HG03457 (cell line): ENCODE data around the gene MDK.

ENCODE experiments used
- ATAC-seq: cut with Tn5 transposase; IDR thresholded peaks from one replicate; pipeline ENCODE4 v1.9.1; 2021; ENCODE audit warnings: moderate number of reproducible peaks; ENCODE audit not compliant: unreplicated experiment

Gene MDK

DNA sequence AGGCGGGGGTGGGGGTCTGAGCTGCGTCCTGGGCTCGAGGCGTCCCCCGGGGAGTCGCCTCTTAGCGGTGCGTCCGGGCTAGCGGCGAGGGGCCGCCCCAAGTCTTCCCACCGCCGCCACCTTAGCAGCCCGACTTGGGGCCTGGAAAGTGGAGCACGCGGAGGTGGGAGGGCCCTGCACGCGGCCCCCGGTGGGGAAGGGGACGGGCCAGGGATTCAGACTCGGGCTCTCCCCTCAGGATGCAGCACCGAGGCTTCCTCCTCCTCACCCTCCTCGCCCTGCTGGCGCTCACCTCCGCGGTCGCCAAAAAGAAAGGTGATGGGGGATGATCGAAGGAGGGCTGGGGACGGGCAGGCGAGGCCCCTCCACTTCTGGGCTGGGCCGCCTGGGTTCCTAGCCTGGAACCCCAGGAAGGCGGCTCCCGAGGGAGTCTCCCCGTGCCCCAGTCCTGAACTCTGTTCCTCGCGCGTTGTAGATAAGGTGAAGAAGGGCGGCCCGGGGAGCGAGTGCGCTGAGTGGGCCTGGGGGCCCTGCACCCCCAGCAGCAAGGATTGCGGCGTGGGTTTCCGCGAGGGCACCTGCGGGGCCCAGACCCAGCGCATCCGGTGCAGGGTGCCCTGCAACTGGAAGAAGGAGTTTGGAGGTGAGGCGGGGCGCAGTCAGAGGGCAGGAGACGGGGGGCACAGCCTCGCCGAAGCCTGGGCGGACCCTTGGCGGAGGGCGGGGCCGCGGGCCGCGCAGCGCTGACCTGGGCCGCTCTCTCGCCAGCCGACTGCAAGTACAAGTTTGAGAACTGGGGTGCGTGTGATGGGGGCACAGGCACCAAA, 563 bp downstream of the MDK start:
- ATAC-seq = no peak

DNA sequence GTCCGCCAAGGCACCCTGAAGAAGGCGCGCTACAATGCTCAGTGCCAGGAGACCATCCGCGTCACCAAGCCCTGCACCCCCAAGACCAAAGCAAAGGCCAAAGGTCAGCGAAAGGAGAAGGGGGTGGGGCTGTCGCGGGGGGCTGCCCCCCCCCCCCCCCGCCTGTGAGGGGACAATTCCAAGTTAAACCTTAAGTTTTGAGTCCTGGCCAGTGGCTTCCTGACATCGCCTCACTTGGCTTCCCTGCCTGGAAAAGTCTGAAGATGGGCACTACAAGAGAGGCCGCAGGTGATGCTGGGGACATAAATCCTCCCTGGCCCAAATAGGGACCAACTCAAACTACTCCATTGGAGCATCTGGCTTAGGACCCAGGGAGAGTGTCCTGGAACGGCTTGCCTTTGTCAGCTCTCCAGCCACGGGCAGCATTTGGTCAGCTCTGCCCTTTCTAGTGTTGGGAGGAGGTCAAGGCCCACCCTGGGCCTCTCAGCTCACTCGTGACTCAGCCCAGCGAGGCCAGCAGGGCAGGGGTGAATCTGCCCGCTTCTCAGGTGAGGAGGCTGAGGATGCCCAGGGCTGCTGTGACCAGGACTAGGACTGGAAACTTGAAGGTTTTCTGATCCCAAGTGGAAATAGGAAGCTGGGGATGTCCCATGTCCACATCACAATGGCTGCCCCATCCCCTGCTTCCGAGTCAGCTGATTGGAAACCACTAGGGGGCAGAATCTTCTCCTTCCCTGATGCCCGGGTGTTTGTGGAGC, 1.4 kb downstream of the MDK start:
- no peak for ATAC-seq

DNA sequence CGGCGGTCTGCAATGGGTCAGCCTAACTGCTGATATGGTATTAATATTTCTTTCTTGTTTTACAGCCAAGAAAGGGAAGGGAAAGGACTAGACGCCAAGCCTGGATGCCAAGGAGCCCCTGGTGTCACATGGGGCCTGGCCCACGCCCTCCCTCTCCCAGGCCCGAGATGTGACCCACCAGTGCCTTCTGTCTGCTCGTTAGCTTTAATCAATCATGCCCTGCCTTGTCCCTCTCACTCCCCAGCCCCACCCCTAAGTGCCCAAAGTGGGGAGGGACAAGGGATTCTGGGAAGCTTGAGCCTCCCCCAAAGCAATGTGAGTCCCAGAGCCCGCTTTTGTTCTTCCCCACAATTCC, 1.9 kb downstream of the MDK start:
- ATAC-seq = no peak

DNA sequence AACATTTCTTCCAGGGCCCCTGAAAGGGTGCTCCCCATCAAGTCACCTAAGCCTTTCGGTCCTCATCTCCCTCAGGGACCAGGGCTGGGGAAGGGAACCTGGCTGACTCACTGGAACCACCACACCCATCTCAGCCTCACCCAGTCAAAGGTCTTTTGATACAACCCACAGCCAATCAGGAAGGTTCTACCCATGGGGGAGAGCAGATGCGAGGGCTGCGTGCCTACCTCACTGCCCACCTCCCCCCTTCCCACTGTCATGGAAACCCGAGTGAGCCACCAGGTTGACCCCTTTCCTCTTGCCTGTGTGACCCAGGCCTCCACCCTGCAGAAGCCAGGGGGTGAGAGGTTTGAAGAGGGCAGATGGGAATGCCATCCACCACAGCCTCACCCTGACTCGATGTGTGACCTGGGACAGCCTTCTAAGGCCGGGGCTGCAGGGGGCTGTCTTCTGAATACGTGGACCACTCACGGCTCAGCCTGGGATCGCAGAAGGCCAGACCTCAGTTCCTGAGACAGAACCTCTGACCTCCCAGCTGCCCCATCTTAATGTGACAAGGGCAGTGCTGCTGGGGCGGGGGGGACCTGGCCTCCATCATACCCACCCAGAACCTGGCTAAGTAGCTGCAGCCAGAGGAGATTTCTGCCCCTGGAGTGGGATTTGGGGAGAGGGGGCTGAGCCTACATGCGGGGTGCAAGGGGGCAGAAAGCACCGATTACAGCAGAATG, 2.7 kb downstream of the MDK start:
- no peak for ATAC-seq

- no peak for ATAC-seq
These were observed 3.9 kb downstream of the MDK start for GRCh38 chr11:46385169-46386004.

DNA sequence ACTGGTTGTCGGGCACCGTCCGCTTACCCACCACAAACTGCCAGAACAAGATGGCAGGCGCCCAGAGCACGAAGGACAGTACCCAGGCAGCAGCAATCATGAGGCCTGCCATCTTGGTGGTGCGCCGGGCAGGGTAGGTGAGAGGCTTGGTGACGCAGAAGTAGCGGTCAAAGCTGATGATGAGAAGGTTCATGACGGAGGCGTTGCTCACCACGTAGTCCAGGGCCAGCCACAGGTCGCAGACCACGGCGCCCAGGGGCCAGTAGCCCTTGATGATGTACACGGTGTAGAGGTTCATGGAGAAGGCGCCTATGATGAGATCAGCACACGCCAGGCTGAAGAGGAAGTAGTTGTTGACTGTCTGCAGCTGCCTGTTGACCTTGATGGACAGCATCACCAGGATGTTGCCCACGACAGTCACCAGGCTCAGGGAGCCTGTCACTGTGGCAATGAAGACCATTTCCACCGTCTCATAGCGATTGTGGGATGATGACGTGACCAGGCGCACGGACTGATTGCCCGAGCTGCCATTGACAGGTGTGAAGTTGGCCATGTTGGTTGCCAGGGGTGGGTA, 4.6 kb downstream of the MDK start:
- ATAC-seq = no peak

DNA sequence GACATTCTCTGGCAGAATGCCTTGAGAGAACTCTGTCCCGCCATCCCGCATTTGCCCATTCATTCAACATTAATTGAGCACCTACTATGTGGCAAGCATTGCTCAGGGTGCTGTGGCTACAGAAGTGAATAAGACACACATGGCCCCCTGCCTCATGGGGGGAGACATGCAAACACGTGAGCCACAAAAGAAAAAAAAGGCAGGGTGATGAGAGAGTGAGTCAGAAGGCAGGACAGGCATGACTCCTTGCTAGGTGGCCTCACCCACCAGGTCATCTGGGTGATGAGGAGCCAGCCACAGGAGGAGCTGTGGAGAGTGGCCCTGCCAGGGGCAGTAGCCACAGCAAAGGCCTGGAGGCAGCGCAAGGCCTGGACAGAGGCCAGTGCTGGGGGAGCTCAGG, 5.2 kb downstream of the MDK start:
- ATAC-seq = no peak

- ATAC-seq = no peak
These were observed 6.0 kb downstream of the MDK start for GRCh38 chr11:46387456-46387855.

DNA sequence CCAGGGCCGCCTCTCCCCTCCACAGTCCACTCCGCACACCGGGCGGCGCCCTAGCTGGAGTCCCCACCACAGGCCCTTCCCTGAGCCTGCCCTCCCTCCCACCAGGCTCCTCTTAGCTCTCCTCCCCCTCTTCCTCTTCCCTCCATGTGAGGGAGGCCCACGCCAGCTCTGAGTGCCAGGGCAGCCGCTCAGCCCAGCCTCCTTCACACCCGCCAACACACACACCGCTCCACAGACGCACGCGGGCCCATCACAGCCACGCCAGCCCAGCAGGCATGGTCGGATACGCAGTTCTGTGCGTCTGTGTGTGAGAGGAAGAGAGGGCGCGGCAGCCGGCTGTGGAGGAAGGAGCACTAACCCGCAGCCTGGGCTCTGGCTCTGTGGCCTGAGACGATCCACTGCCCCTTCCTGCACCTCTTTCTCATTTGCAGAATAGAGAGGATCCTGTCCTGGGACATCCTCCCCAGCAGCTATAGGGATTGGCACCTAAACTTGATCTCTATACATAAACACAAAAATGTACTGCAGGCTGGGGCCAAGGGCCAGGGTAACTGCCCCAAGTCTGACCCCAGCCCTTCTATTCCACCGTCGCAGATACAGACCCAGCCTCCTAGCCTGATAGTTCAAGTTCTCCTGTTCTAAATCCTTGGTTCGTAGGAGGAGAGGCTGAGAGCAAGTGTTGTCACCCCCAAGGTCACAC, 6.6 kb downstream of the MDK start:
- ATAC-seq = no peak

DNA sequence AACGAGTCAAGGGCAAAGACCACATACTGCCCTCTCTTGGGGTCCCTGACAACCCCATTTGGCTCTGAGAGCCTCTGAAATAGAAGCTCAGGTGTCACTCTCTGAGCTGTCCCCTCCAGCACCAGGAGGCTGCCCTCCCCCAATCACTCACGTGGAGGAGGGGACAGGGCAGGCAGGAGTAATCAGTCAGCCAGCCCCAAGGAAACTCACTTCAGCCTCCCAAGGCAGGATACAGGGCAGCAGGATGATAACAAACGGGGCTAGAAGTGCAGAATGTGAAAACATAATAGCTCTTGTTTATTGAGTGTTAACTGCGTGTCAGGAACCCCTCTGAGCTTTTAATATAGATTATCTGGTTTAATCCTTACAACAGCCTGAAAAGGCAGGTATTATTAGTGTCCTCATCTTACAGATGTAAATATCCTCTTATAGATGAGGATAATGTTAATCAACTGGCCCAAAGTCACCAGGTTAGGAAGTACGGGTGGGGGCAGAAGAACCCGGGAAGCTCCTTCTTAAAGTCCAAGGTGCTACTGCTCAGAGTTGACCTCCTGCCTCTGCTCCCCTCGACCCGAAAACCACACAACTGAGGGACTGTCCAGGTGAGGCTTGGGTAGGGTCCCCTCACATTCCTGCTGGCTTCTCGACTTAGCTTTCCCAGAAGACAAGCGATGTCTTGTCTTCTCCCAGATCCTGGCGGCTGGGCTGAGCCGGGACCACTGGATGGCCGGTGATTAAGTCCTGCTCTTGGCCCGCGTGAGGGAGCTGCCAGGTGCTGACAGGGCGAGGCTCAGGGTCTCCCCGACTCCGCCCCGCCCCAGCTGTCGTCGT, 7.4 kb downstream of the MDK start:
- no peak for ATAC-seq

GRCh38 chr11:46389450-46390330, 8.2 kb downstream of the MDK start:
- no peak for ATAC-seq

GRCh38 chr11:46390331-46391171, 9.1 kb downstream of the MDK start:
- no peak for ATAC-seq

DNA sequence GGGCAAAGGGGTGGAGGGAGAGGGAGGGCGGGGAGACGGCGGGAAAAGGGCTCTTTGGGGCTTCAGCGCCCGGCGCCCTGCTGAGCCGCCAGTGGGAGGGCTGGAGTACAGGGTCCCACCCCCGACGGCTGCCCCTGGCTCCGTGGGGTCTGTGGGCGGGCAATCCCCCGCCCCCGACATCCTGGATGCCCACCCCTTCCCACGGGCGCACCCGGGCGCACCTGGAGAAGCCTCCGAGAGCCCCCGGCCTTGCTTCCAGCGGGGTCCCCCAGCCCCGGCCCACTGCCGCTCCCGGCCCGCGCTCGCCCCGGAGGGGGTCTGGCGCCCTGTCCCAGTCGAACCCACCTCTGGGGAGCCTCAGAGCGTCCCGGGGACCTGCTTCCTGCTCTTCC, 9.7 kb downstream of the MDK start:
- ATAC-seq = no peak

GRCh38 chr11:46391578-46392420, 10.3 kb downstream of the MDK start, which contains the start of gene CHRM4:
CHRM4 (minus strand) TSS chr11:46391776; CDS start chr11:46386557, 5,219 bp downstream.
- no peak for ATAC-seq

- ATAC-seq = no peak
These were observed 11.2 kb downstream of the MDK start for GRCh38 chr11:46392421-46393230.
